HepG2 (cell line): Measurements from ENCODE around the gene C20orf96. TPM values are rescaled to one million over a fixed set of nuclear protein-coding genes. Genes with fewer than 3 reads are reported as not detected.

ENCODE experiments used
- ARID2 ChIP-seq: sonication (generic); formaldehyde crosslinking; IDR thresholded peaks from 2 replicates; pipeline ENCODE4 v1.8.1; 2022; ENCODE audit warnings: mild to moderate bottlenecking, missing genetic modification reagents, borderline replicate concordance
- BCL6 ChIP-seq: IDR thresholded peaks from 2 replicates; pipeline ENCODE4 v1.6.1; 2016; ENCODE audit warnings: missing genetic modification reagents, missing compliant biosample characterization
- CHCHD3 ChIP-seq: sonication (generic); formaldehyde crosslinking; IDR thresholded peaks from 2 replicates; pipeline ENCODE4 v1.8.0; 2022; ENCODE audit warnings: mild to moderate bottlenecking, missing genetic modification reagents, moderate library complexity
- MAFG ChIP-seq: sonication (generic); formaldehyde crosslinking; IDR thresholded peaks from 2 replicates; pipeline ENCODE4 v1.5.1; 2020; ENCODE audit warnings: mild to moderate bottlenecking, missing genetic modification reagents
- MEF2D ChIP-seq: sonication (generic); formaldehyde crosslinking; IDR thresholded peaks from 2 replicates; pipeline ENCODE4 v1.5.1; 2020; ENCODE audit warnings: mild to moderate bottlenecking, missing genetic modification reagents
- NFYC ChIP-seq: IDR thresholded peaks from 2 replicates; pipeline ENCODE4 v1.6.1; 2016; ENCODE audit warnings: missing genetic modification reagents, missing compliant biosample characterization
- PCBP2 ChIP-seq: fragments of 200-400 bp; formaldehyde crosslinking; optimal IDR thresholded peaks from 2 replicates; pipeline ENCODE3; 2018; ENCODE audit warnings: low read length, low read depth; ENCODE audit not compliant: poor library complexity, severe bottlenecking
- SRF ChIP-seq: IDR thresholded peaks from 2 replicates; pipeline ENCODE4 v1.6.1; 2011; ENCODE audit warnings: mild to moderate bottlenecking, low read depth, low read length, moderate library complexity
- TP53 ChIP-seq: sonication (generic); formaldehyde crosslinking; conservative IDR thresholded peaks from 2 replicates; pipeline ENCODE4 v1.4.0; 2020; ENCODE audit warnings: missing genetic modification reagents
- U2AF1 ChIP-seq: fragments of 200-400 bp; formaldehyde crosslinking; optimal IDR thresholded peaks from 2 replicates; pipeline ENCODE3; 2017; ENCODE audit warnings: mild to moderate bottlenecking, low read depth, low read length
- ZMYM3 ChIP-seq: sonication (generic); formaldehyde crosslinking; IDR thresholded peaks from 2 replicates; pipeline ENCODE4 v1.5.1; 2020; ENCODE audit warnings: mild to moderate bottlenecking, missing genetic modification reagents
- ZNF296 ChIP-seq: sonication (generic); formaldehyde crosslinking; conservative IDR thresholded peaks from 2 replicates; pipeline ENCODE4 v1.5.0; 2020; ENCODE audit warnings: mild to moderate bottlenecking, missing genetic modification reagents
- ZNF75D ChIP-seq: sonication (generic); formaldehyde crosslinking; IDR thresholded peaks from 2 replicates; pipeline ENCODE4 v1.8.1; 2023; ENCODE audit warnings: missing genetic modification reagents, mild to moderate bottlenecking, borderline replicate concordance
- polyA plus RNA-seq, 8 experiments: library from polyadenylated mRNA; depleted of rRNA in 3 of 8; stranded (reverse) in 7 of 8; unstranded in 1 of 8; fragments of >200 nt; fragmentation: Illumina TruSeq in 4 of 8; extraction: Trizol in 4 of 8; gene quantifications; 2 replicates each; pipeline versions ENCODE4 v1.2.1 to v1.2.3, GENCODE V29; 2011 to 2016; ENCODE audit warnings: low read depth in 4 of 8, missing spikeins in 1 of 8, mixed read lengths in 1 of 8; ENCODE audit not compliant: insufficient read depth in 1 of 8
- total RNA-seq, 5 experiments: library from RNA; depleted of rRNA; stranded (reverse); fragments of >200 nt; fragmentation: Illumina TruSeq; extraction: Trizol; gene quantifications; 2 replicates each; pipeline ENCODE4 v1.2.3, GENCODE V29; 2016; ENCODE audit warnings: low read depth in 1 of 5
- TF ChIP-seq, protein P1 (sequence below): fragments of 450-650 bp; IDR thresholded peaks from 2 replicates; pipeline ENCODE4 v1.6.1; 2017; ENCODE audit warnings: mild to moderate bottlenecking
- TF ChIP-seq, protein P2 (sequence below): sonication (generic); formaldehyde crosslinking; IDR thresholded peaks from 2 replicates; pipeline ENCODE4 v1.4.0; 2020; ENCODE audit warnings: missing genetic modification reagents, borderline replicate concordance
- TF ChIP-seq, protein P3 (sequence below): IDR thresholded peaks from 2 replicates; pipeline ENCODE4 v1.6.1; 2012; ENCODE audit warnings: low read depth, low read length, improper control_type of control experiment
- TF ChIP-seq, protein P4 (sequence below): sonication (generic); formaldehyde crosslinking; IDR thresholded peaks from 2 replicates; pipeline ENCODE4 v1.8.0; 2022; ENCODE audit warnings: mild to moderate bottlenecking, missing genetic modification reagents, moderate library complexity
- TF ChIP-seq, protein P5 (sequence below): sonication (generic); formaldehyde crosslinking; IDR thresholded peaks from 2 replicates; pipeline ENCODE4 v1.4.0; 2020; ENCODE audit warnings: mild to moderate bottlenecking, missing genetic modification reagents
- TF ChIP-seq, protein P6 (sequence below), 2 experiments: fragments of 450-650 bp in 1 of 2; sonication (generic) in 1 of 2; formaldehyde crosslinking; IDR thresholded peaks; 2 replicates each; pipeline versions ENCODE4 v1.5.0 to v1.8.0; 2020 to 2022; ENCODE audit warnings: mild to moderate bottlenecking in 1 of 2, missing genetic modification reagents in 1 of 2

The C20orf96 gene
- total and polyA plus RNA-seq, 2 of the 13 experiments (the other 11 are each of a cell fraction or from before 2014, with no cell fraction given), result 3.8 to 20.6 TPM

DNA sequence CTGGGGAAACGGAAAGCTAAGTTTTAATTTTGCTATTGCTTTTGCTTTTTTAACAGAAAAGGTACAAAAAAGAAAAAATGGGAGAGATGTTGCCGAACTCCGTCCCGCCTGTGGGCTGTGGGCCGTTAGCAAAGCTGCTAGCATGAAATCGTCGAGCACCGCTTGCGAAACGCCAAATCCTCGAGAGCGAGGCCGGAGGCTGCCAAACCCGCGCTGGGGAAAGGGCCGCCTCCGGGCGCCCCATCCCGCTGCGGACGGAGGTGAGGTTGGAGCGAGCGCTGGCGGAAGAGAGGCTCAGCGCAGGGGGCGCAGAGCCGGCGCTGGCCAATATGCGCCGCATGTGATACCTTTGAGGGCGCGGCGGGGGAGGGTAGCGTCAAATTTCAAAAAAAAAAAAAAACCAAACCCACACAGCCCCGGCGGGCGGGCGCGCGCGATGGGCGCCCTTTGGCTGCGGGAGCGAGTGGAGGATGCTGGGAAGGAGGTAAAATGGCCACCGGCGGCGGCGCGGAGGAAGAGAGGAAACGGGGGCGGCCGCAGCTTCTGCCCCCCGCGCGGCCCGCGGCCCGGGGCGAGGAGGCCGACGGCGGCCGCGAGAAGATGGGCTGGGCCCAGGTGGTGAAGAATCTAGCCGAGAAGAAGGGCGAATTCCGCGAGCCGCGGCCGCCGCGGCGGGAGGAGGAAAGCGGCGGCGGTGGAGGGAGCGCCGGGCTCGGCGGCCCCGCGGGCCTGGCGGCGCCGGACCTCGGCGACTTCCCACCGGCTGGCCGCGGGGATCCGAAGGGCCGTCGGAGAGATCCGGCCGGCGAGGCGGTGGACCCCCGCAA lies 6.8 kb upstream of the C20orf96 start, which contains the start of gene ZCCHC3 (continued):
- TF ChIP-seq, protein P1, sequence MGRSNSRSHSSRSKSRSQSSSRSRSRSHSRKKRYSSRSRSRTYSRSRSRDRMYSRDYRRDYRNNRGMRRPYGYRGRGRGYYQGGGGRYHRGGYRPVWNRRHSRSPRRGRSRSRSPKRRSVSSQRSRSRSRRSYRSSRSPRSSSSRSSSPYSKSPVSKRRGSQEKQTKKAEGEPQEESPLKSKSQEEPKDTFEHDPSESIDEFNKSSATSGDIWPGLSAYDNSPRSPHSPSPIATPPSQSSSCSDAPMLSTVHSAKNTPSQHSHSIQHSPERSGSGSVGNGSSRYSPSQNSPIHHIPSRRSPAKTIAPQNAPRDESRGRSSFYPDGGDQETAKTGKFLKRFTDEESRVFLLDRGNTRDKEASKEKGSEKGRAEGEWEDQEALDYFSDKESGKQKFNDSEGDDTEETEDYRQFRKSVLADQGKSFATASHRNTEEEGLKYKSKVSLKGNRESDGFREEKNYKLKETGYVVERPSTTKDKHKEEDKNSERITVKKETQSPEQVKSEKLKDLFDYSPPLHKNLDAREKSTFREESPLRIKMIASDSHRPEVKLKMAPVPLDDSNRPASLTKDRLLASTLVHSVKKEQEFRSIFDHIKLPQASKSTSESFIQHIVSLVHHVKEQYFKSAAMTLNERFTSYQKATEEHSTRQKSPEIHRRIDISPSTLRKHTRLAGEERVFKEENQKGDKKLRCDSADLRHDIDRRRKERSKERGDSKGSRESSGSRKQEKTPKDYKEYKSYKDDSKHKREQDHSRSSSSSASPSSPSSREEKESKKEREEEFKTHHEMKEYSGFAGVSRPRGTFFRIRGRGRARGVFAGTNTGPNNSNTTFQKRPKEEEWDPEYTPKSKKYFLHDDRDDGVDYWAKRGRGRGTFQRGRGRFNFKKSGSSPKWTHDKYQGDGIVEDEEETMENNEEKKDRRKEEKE, result no peak
- TF ChIP-seq, protein P2, sequence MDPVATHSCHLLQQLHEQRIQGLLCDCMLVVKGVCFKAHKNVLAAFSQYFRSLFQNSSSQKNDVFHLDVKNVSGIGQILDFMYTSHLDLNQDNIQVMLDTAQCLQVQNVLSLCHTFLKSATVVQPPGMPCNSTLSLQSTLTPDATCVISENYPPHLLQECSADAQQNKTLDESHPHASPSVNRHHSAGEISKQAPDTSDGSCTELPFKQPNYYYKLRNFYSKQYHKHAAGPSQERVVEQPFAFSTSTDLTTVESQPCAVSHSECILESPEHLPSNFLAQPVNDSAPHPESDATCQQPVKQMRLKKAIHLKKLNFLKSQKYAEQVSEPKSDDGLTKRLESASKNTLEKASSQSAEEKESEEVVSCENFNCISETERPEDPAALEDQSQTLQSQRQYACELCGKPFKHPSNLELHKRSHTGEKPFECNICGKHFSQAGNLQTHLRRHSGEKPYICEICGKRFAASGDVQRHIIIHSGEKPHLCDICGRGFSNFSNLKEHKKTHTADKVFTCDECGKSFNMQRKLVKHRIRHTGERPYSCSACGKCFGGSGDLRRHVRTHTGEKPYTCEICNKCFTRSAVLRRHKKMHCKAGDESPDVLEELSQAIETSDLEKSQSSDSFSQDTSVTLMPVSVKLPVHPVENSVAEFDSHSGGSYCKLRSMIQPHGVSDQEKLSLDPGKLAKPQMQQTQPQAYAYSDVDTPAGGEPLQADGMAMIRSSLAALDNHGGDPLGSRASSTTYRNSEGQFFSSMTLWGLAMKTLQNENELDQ, result peak; percentile 74
- TF ChIP-seq TP53 (CRISPR knock-in tag), result peak; percentile 94
- no peak for TF ChIP-seq CHCHD3 (CRISPR knock-in tag)
- 0 out of 2 replicates have a peak, but pooled peaks have one; percentile 48 for TF ChIP-seq MAFG (CRISPR knock-in tag)
- TF ChIP-seq U2AF1, result peak; percentile 97
- TF ChIP-seq, protein P3, sequence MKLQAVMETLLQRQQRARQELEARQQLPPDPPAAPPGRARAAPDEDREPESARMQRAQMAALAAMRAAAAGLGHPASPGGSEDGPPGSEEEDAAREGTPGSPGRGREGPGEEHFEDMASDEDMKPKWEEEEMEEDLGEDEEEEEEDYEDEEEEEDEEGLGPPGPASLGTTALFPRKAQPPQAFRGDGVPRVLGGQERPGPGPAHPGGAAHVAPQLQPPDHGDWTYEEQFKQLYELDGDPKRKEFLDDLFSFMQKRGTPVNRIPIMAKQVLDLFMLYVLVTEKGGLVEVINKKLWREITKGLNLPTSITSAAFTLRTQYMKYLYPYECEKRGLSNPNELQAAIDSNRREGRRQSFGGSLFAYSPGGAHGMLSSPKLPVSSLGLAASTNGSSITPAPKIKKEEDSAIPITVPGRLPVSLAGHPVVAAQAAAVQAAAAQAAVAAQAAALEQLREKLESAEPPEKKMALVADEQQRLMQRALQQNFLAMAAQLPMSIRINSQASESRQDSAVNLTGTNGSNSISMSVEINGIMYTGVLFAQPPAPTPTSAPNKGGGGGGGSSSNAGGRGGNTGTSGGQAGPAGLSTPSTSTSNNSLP, result peak; percentile 90; the same call in 1 of the 2 replicates
- no peak; the same call in 1 of the 2 replicates for TF ChIP-seq ZNF296 (CRISPR knock-in tag)
- TF ChIP-seq, protein P4, sequence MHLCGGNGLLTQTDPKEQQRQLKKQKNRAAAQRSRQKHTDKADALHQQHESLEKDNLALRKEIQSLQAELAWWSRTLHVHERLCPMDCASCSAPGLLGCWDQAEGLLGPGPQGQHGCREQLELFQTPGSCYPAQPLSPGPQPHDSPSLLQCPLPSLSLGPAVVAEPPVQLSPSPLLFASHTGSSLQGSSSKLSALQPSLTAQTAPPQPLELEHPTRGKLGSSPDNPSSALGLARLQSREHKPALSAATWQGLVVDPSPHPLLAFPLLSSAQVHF (CRISPR knock-in tag), result peak; percentile 94
- TF ChIP-seq NFYC (CRISPR knock-in tag), result peak; percentile 75
- TF ChIP-seq, protein P5, sequence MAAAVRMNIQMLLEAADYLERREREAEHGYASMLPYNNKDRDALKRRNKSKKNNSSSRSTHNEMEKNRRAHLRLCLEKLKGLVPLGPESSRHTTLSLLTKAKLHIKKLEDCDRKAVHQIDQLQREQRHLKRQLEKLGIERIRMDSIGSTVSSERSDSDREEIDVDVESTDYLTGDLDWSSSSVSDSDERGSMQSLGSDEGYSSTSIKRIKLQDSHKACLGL (CRISPR knock-in tag), result peak; percentile 97
- TF ChIP-seq ARID2, result peak; percentile 21; the same call in 1 of the 2 replicates
- peak; percentile 8; the same call in 1 of the 2 replicates for TF ChIP-seq SRF
- TF ChIP-seq ZMYM3, result peak; percentile 94
- TF ChIP-seq PCBP2, result no peak
- peak; percentile 97 for TF ChIP-seq MEF2D (CRISPR knock-in tag)
- TF ChIP-seq BCL6 (CRISPR knock-in tag), result peak; percentile 100
- TF ChIP-seq, protein P6, sequence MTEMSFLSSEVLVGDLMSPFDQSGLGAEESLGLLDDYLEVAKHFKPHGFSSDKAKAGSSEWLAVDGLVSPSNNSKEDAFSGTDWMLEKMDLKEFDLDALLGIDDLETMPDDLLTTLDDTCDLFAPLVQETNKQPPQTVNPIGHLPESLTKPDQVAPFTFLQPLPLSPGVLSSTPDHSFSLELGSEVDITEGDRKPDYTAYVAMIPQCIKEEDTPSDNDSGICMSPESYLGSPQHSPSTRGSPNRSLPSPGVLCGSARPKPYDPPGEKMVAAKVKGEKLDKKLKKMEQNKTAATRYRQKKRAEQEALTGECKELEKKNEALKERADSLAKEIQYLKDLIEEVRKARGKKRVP (CRISPR knock-in tag; IDR thresholded peaks at IDR 0.05), result peak in 1 of 2 experiments; percentile 84; a peak in 2 of 4 replicates
- 0 out of 2 replicates have a peak, but pooled peaks have one; percentile 87 for TF ChIP-seq ZNF75D (CRISPR knock-in tag)
